ENCODE results near the gene NPR2.

The NPR2 gene

DNA sequence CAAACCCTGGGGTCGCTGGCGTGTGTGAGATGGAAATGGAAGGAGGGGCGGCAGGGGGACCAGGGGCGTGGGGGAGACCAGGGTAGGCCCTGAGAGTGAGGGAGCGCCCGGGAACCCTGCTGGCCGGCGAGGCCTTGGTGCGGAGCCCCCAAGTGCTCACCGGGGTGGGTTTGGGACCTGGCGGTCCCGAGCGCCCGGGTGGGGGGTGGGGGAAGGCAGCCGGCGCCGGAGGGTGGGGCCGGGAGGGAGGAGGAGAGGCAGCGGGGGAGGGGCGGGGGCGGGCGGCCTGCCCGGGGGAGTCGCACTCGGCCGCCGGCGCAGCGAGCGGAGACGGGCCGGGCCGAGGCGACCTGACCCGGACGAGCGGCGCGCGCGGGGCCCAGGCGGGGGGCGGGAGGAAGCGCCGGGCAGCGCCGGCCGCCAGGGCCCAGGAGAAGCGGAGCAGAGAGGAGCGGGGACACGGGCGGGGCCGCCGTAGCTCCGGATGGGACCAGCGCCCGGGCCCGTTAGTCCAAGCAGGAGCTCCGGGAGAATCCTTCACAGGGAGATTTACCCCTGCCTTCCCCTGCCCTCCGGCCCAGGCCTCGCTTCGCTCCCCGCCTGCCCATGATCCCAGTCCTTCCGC, at the start of gene NPR2:
Gene NPR2, plus strand, starts transcription at position 295 of the 625 bp plus-strand sequence. CDS start 818 bp downstream, outside the sequence.
- DNase-seq (ENCODE audit: low read depth): no peak

DNA sequence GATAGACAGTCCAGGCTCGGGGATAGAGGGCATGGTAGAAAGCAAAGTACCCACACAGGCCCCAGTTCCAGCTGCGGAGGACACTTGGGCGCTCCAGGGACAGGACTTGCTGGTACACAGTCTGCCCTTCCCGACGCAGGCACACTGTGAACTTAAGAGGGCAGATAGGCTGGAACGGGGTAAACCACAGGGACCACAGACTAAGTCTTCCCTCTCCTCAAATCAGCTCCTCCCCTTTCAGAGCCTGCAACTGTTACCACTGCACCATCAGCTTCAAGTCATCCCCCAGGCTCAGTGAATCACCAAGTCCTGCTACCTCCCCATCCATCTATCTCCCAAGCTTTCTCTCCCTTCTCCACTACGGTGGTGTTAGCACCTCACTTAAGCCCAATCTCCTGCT, 49.7 kb upstream of the NPR2 start:
- DNase-seq (ENCODE audit: low read depth): no peak

DNA sequence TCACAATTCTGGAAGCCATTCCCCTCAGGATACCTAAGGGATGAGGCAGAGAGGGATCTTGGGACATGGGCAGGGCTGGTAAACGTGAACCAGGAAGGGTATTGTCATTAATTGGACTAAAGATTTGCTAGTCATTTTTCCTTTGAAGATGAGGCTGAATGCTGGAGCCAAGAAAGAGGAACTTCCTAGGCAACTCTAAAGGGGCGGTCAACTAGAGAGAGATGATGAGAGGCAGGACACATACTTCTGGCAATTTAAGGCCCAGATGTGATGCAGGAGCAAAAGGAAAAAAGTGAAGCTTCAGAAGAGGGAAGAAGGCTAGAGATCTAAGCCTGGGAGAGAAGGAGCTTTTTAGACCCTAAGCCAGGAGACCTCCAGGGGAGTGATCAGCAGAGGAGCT, 47.9 kb upstream of the NPR2 start:
- DNase-seq (ENCODE audit: low read depth): no peak

DNA sequence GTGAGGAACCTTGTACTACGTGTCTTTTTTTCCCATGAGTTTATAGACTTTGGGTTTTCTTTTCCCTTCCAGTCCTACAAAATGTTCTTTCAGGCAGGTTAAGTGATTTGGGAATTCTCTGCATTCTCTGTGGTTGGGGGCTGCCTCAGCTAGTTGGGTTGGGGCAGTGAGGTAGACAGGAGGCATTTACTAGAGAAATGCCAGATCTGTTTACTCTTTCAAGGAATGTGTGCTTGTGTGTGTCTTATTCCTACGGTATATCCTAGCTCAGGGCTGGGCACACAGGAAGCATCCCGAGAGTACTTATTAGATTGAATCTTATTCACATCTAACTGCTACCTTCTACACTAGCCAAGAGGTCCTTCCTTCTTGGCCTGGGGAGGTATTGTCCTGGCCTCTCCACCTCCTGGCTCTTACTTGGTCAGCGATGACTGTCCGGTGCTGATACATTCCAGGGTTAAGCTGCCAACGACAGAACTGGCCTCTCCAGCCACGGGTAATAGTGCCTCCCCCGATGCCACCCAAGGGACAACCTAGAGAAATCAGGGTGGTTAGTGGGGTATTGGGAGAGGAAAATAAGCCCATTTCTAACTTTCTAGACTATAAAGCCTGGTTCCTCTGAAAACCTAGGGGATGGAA, 47.4 kb upstream of the NPR2 start:
- no peak for DNase-seq (ENCODE audit: low read depth)

DNA sequence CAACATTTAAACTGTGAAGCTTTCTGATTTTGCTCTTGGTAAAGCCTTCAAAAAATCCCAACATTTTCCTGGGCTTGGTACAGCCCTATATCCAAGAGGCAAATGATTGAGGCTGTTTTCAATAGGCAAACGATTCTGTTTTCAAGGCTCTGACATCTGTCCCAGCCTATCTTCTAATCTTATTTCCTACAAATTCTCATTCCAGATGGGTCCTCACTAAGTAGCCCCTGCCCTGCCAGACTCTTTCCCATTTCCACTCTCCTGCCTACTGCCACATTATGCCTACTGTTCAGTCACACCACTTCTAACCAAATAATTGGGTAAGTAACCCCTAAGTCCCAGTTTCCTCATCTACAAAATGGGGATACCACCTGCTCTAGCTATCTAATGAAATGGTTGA, 45.8 kb upstream of the NPR2 start:
- DNase-seq (ENCODE audit: low read depth): no peak

DNA sequence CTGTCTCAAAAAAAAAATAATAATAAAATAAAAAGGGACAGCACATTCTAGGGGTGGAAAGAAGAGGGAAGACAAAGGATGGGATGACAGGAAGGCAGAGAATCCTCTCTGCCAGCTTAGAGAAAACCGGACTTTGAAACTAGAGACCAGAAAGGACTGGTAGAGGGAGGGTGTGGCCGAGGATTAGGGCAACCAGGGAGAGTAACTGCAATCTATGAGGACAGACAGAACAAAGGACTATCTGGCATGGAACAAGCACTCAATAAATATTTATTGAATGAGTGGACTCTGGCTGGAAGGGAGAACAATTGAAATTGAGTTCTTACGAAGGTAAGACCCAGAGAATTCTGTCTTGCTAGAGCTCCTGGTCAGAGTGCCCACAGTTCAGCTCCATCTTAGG, 44.8 kb upstream of the NPR2 start:
- DNase-seq (ENCODE audit: low read depth): no peak

DNA sequence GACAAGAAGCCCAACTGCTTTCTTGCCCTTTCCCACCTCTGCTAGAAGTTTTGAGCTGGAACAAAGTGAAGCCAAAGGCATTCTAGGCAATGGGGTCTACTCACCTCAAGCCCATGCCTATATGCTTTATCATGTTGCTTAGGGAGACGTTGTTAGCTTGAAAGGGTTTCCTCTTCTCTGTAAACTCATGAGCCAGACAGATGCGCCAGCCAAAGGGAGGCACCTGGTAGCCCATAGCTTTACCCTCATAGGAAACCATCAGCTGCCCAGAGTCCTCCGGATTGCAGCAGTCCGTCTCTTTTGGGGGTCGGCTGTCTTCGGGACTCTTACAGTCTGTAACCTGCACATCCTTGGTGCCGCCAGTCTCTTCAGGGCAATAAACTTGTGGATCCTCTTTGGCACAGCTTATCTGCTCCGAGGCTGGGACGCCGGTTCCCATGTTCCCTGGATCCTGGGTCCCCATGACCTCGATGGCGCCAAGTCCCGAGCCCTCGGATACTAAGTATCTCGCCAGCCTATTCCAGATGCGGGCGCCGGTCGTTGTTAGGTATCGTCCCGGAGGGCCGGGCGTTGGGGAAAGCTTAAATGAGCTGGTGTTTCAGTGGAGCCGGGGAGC, 43.0 kb upstream of the NPR2 start:
- DNase-seq (ENCODE audit: low read depth): no peak

DNA sequence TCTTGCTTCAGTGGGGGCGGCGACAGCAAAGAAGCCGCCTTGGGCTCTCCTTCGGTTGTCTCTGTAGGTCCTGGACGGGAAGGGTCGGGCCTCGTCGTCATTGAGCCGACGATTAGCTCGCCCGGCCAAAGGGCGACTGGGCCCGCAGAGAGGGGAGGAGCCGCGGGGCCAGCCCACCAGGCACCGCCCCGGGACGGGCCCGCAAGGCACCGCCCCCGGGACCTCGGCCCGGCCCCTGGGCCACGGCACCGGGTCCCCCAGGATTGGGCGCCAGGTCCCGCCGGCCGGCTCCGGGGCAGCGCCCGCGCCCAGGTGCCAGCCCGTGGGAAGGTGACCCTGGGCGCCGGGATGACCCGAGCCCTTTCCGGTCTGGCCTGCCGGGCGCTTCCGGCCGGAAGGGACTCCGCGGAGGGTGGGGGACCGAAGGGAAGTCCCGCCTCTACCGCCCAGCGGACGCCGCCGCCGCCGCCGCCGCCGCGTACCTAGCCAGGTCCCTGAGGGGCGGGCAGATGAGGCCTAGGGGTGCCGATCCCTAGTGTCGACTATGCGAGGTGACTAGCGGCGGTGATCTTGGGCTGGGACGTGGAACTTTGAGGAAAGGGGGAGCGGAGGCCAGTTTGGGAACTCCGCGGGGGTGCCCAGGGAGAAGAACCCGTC, 42.4 kb upstream of the NPR2 start, which contains the start of the genes GBA2 and RGP1:
Gene GBA2, minus strand, starts transcription at position 371 of the 657 bp plus-strand sequence. CDS start 524 bp downstream, outside the sequence.
Gene RGP1, plus strand, starts transcription at position 430 of the 657 bp plus-strand sequence. CDS start 469 bp downstream, outside the sequence.
- DNase-seq (ENCODE audit: low read depth): no peak

DNA sequence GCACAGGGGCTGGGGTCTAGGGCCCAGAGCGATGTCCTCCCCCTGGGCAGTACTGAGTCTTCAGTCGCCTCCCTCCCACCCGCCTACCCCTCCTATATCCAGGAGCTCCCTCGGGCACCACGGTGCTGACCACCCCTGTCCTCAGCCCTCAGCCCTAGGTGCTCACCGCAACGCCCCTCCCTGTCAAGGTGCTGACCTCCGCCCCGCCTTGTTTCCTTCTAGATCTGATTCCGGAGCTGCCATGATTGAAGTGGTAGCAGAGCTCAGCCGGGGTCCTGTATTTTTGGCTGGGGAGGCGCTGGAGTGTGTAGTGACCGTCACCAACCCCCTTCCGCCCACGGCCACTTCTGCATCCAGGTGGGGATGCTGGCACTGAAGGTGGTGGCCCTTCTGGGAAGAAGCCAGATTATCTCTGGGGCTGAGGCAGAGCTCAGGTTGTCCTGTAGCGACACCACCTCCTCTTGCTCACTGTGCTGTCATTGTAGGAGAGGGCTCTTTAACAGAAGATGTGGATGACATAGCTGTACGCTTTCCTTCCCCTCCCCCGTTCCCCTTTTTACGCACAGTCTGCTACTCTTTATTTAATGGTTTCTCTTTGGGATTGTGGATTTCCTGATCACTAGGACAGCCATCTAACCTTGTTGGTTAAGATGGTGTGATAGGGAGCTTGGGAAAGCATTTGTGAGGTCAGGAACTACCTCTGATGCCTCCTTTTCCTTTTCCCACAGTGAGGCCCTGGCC, 41.7 kb upstream of the NPR2 start:
- DNase-seq (ENCODE audit: low read depth): no peak

DNA sequence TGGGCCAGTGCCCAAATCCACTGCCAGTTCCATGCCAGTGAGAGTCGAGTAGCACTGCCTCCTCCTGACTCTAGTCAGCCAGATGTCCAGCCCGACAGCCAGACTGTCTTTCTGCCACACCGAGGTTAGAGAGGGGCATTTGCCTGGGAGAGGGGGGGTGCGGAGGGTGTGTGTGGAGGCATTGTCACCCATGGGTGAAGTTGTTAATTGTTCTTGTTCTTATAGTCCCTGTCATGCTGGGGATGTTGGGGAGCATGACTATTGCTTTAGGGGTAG, 41.2 kb upstream of the NPR2 start:
- DNase-seq (ENCODE audit: low read depth): no peak

DNA sequence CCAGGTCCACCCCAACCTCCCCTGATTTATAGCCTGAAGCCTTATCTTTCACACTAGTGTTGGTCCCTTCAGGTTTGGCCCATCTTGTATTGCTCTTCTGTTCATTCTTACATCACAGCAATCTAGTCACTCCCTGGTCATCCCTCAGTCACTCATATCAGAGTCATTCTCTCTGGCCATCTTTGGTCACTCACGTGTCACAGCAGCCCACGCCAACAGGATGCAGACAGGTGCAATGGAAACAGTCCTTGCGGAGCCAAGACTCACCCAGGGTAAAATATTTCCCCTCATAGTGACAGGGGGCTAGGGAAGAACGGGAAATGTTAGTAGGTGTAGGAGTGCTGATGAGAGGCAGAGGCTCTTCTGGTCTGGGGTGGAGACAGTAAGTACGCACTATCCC, 37.9 kb upstream of the NPR2 start:
- no peak for DNase-seq (ENCODE audit: low read depth)

DNA sequence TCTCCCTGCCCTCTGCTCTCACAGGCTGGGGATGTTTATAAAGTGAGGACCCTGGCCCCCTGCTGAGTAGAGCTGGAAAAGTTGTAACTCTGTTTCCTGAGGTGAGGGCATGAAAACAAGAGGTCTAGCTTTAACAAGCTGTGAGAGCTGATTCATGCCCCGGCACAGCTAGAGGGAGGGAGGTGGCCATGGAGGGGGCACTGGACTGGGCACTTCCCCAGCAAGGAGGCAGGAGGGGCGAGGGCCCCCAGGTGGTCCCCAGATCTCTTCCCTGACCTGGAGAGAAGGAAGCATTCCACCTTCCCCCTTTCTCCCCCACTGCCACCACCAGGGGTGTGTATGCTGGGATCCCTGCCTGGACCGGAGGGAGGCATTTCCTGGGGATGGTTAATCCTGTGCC, 37.1 kb upstream of the NPR2 start, which contains the start of gene MSMP:
Gene MSMP, minus strand, starts transcription at position 13 of the 400 bp plus-strand sequence. CDS start 147 bp downstream, outside the sequence.
- DNase-seq (ENCODE audit: low read depth): no peak

DNA sequence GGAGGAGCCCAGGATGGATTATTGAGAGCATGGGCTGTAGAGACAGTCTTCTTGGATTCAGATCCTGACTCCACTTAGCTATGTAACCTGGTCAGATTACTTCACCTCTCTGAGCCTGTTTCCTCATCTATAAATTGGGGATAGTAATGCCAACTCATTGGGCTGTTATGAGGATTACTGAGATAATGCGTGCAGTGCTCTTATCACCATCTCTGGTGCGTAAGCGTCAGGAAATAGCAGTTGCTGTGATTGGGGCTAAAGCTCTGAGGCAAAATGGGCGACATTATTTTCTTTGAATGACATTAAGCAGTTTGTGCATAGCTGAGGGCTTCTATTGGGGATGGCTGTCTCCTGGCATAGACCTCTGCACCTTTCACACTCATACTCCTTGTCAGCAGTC, 36.3 kb upstream of the NPR2 start:
- no peak for DNase-seq (ENCODE audit: low read depth)

DNA sequence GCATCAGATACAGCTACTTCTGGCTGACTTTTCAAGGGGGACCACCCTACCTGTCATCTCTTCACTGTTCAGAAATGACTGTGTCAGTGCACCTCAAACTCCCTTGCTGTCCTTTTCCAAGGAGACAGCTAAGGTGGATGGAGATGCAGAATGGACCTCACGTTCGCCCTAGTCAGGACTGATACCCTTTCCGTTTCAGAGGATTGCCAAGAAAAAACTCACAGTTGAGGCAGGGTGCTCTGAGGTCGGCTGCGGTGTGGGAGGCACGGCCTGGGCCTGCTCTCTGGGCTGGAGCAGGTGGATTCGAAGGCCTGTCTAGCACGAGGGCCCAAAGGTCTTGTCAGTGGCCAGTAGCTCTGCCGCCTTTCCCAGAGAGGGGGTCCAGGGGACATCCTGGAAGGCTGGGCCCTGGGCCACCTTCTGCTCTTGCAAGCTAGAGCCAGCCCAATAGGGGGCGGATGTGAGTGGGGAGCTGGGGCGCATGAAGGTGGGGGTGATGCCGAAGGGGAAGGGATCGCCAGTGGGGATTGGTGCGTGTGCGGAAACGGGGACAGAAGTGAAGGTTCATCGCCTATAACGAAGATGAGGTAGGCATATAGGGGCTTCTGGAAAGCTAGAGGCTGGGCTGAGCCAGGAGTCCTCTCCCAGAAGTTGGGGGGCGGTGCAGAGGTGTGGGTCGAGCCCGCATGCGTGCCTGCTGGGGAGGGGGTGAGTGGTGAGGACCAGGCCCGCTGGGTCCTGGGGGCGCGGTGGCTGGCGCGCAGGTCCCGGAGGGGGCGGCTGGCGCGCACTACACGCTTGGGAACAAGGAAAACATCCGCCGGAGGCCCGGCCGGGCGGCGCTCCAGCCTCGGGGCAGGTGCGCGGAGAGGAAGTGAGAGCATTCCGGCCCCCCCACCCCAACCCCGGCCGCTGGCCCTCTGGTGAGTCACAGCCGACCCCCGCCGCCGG, 34.8 kb upstream of the NPR2 start:
- DNase-seq (ENCODE audit: low read depth): no peak

DNA sequence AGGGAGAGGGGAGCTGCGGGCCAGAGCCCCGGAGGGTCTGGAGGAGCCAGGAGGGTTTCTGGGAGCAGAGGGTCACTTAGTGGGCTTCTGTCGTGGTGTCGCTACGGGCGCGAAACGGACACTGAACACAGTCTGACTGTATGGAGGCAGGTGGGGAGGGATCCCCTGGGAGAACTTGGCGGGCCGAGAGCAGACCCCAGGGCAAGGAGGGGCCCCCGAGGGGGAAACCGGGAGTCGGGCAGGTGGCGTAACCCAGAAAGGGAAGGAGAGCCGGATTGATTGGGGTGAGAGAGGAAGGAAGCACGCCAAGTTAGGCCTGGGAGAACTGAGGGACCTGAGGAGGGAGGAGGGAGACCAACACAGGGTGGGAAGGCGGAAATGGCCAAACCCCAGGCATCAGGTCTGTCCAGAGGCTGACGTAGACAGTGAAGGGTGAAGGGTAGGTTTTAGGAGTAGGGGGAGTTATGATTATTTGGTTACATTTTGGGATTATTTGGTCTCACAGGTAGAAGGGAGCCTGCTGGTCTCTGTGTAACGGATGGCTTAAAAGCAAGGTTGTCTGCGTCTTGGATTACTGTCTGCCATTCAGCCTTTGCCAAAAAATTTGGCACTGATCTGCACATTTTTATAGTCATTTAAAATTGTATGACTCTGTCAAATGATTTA, 34.0 kb upstream of the NPR2 start:
- DNase-seq (ENCODE audit: low read depth): no peak

DNA sequence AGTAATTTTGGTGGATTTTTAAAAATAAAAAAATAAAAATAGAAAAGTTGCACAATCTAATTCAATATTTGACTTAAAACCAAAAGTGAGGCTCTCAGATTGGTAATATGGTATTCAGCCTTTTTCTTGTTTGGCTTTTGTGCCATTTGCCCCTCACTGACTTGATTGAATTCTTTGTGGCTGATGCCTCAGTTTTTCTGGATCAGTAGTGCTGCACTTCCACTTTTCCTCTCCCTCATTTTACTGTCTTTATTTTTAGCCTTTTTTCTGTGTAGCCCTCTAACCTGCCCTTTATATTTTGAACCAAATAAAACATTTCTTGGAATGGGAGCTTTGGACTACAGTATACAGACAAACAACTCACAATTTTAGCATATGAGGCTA, 33.5 kb upstream of the NPR2 start:
- no peak for DNase-seq (ENCODE audit: low read depth)

DNA sequence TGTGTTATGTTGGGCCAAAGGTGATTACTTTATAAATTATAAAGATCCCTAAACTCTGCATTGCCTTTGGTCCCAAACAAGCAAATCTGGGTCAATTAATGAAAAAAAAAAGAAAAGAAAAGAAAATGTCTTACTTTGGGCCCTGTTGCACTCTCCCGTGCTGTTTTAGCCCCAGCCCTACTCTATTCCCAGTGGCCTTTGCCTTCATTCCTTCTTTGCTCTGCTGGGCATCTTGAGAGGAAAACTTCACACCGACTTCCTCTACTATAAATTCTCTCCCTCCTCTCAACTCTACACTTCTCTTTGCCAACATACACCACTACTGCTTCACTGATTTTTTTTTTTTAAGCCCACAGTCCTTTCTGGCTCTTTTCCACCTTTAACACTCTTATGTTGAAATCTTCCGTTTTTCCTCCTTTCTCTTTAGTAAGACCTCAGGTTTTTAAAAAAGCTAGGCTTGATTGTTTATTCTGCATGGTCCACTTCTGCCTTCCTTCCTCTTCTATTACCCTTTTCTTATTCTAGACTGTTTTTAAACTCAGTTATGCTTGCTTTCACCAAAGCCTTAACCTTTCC, 32.8 kb upstream of the NPR2 start:
- DNase-seq (ENCODE audit: low read depth): no peak

DNA sequence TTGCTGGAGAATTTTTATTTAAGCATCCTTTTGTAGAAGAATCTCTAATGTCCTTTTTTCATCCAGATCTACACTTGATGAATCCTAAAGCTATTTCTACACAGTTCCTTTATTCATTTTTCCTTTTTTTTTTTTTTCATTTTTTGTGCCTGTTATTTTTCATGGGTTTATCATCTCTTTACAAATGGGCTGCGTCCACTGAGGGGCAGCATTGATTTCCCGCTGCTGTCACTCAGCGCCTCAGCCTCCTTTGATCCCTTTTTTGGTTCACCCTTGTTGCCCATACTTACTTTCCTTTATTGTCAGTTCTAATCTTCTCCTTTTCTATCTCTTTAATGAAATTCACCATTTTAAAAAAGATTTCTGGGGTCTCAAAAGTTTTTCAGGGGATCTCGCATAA, 31.6 kb upstream of the NPR2 start:
- DNase-seq (ENCODE audit: low read depth): no peak

DNA sequence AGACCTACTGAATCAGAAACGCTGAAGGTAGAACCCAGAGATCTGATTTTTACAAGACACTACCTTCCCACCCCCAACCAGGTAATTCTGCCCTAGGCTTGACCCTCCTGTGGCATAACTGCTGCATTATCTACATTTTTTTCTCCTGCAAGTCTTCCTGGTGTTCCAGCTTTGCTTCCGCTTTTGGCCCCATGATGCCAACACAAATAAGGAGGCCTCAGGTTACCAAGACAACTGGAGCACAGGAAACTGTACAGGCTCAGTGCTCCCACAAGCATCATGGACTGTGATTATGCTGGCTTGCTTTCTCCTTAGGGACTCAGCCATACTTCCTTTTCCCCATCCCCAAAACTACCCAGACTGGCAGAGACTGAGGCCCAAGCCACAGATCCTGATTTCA, 30.7 kb upstream of the NPR2 start:
- peak; percentile 47 for DNase-seq (ENCODE audit: low read depth)

DNA sequence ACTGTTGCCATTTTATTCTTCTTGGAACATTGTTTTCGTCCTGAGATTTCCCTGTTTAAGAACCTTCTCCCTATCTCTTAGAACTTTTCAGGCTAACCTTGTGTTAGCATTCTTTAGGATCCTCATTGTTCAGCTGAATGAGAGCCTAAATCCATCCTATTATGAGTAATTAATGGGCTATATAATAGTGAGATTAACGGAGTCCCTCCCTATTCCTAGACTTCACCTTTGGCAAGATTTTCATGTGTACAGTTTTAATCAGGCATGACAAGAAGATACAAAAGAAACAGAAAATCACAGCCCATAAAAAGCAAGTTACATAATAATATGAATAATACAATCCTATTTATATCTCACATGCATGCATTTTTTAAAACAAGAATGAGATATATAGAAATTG, 28.2 kb upstream of the NPR2 start:
- DNase-seq (ENCODE audit: low read depth): no peak

Data from non-pigmented ciliary epithelial cell (primary cell).